GM12801 (cell line): ENCODE measurements around the gene FAM13B.
A peak's percentile ranks its signal among the peaks of the same experiment; 100 is the strongest.

ENCODE experiments used
- TF ChIP-seq, protein P1 (sequence below): IDR thresholded peaks from one replicate; pipeline ENCODE4 v1.5.1; 2011; ENCODE audit warnings: control low read depth; ENCODE audit not compliant: insufficient read length; ENCODE audit errors: extremely low read depth

Gene FAM13B

GRCh38 chr5:138032572-138033385 lies at the start of gene FAM13B:
Gene FAM13B (minus strand): TSS chr5:138033079. CDS start chr5:138019111, 13,968 bp downstream.
- TF ChIP-seq, protein P1, sequence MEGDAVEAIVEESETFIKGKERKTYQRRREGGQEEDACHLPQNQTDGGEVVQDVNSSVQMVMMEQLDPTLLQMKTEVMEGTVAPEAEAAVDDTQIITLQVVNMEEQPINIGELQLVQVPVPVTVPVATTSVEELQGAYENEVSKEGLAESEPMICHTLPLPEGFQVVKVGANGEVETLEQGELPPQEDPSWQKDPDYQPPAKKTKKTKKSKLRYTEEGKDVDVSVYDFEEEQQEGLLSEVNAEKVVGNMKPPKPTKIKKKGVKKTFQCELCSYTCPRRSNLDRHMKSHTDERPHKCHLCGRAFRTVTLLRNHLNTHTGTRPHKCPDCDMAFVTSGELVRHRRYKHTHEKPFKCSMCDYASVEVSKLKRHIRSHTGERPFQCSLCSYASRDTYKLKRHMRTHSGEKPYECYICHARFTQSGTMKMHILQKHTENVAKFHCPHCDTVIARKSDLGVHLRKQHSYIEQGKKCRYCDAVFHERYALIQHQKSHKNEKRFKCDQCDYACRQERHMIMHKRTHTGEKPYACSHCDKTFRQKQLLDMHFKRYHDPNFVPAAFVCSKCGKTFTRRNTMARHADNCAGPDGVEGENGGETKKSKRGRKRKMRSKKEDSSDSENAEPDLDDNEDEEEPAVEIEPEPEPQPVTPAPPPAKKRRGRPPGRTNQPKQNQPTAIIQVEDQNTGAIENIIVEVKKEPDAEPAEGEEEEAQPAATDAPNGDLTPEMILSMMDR, result no peak

- TF ChIP-seq, protein P1, result no peak
Measured at GRCh38 chr5:138082033-138082432, 49.2 kb upstream of the FAM13B start.

- TF ChIP-seq, protein P1, result no peak
Measured at GRCh38 chr5:138078006-138078643, 45.2 kb upstream of the FAM13B start.

DNA sequence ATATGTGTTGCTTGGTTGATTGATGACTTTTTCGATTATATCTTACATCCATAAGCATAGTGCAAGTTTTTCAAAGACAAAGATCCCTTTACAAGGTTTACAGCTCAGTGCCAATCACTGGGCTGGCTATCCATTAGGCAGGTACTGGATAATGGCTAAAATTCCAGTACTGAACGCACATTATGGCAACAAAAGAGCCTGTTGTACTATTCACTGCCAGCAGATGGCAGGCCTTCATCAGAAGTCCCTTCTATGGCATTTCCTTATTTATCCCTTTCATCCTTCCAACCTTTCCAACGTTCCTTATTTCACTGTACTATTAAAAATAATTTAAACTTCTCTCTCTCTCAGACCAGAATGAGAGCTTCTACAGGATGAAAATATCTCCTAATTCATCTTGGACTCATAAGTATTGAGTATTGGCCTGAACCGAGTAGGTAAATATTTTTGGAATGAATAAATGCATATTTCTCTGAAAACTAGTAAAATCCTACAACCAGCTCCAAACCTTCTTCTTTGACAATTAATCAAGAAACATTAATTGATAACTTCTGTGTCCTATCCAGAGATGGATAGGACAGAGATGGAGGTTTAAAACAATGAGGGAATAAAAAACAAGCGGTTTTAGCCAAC lies 44.3 kb upstream of the FAM13B start:
- TF ChIP-seq, protein P1, result peak; percentile 65

DNA sequence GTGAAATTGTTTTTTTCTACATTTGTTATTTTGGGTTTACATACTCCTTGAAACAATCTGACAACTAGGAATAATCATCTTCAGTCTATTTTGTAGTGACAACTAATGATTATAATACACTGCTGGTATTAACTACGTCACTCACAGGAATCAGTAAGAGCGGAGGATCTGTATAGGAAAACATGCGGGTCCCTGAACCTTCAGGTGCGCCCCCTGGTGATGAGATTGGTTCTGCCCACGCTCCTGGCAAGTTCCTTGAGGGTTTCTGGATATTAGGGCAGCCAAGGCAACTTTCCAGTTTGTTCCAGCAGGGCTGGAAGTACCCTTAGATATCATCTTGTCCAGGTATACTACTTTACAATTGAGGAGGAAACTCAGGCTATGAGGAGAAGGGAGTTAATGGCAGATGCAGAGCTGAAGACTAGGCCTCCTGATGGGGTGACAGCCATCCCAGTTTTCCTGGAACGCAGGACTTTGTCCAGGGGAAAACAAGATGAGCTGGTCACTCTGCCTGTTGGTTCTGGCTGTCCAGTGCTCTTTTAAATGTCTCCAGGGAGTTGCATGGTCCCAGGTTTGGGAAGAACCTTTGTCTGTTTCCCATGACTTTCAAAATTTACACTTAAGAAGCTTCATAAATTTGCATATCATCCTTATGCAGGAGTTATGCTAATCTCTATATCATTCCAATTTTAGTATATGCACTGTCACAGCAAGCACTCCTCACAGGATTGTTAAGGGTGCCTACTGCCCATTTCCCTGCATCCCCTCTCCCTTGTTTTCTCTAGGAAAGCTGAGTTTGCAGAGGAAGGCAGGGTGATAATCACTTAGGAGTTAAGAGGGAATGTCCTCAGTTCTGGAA lies 36.1 kb upstream of the FAM13B start:
- TF ChIP-seq, protein P1, result no peak

- TF ChIP-seq, protein P1, result no peak
Measured at GRCh38 chr5:138067945-138068344, 35.1 kb upstream of the FAM13B start.
